ENCODE measurements around the gene TCERG1L.

TCERG1L gene

GRCh38 chr10:131205556-131205955, 106.0 kb downstream of the TCERG1L start:
- H3K9me3 ChIP-seq (replicated peaks in 1 of 11): peaks cover 0 to 6% (median 0%) of the 10 kb centered on the region in 11 experiments; a peak in 3 of 22 replicates
- peaks cover 30 to 98% (median 92%) of the 10 kb centered on the region in 10 experiments for H3K4me1 ChIP-seq
- no peak overlapping the region for H3K9ac ChIP-seq
- peak overlapping the region in 4 of 11 experiments; percentile 3 to 91 (median 60); a peak in 5 of 22 replicates for H3K27ac ChIP-seq
- H3K36me3 ChIP-seq: peaks cover 0 to 28% (median 0%) of the 10 kb centered on the region in 11 experiments; a peak in 4 of 22 replicates
- TF ChIP-seq Cebpa-rat (IDR thresholded peaks at IDR 0.05): no peak
- H3K4me2 ChIP-seq: peak overlapping the region in 8 of 11 experiments; percentile 28 to 94 (median 84); a peak in 15 of 22 replicates
- H3K27me3 ChIP-seq: peaks cover 0 to 33% (median 0%) of the 10 kb centered on the region in 11 experiments; a peak in 9 of 22 replicates
- no peaks in the 10 kb centered on the region for H4K20me1 ChIP-seq
- H3K4me3 ChIP-seq: no peak overlapping the region

DNA sequence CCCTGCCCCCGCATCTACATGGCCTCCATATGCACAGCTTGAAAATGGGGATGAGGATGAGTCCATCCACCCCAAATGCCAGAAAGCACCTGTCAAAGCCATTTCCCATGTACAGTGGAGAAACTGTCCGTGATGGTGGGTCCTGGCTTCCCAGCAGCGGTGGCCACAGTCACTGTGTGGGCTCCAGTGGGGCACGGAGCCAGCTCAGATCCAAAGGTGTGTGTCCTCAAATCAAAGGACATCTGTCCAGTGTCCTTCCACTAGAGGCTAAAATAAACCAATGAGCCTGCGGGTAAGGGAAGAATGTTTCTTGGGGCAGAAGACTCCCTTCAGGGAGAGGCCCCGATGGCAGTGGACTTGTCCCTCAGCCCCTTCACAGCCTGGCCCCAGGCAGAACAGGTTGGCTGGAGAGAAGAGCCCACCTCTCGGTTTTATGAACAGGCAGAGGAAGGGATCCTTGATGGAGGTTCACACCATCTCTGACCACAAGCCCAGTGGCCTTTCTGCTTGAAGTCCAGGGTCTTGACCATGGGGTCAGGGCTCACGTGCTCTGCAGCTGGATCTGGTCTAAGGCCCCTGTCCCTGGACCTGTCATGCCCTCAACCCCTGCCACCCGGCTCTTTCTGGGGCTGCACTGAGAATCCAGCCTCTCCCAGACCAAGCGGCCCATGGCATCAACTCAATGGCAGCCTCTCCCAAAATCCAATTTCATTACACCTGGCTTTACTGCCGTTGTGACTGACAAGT, 106.9 kb downstream of the TCERG1L start:
- Histone ChIP-seq H3K36me3 (peaks cover 0 to 28% (median 0%) of the 10 kb centered on the region in 11 experiments; a peak in 4 of 22 replicates), H3K27me3 (peaks cover 0 to 40% (median 0%) of the 10 kb centered on the region in 11 experiments; a peak in 9 of 22 replicates), H4K20me1 (no peaks in the 10 kb centered on the region), H3K4me2 (peak overlapping the region in 8 of 11 experiments; percentile 76 to 94 (median 84); a peak in 17 of 22 replicates), H3K9me3 (replicated peaks in 1 of 11) (peaks cover 0 to 6% (median 0%) of the 10 kb centered on the region in 11 experiments; a peak in 3 of 22 replicates), H3K4me1 (peaks cover 30 to 99% (median 95%) of the 10 kb centered on the region in 10 experiments), H3K4me3 (no peak overlapping the region; a peak in 1 of 20 replicates), H3K9ac (peak overlapping the region in 1 of 11 experiments; percentile 73; a peak in 2 of 22 replicates), H3K27ac (peak overlapping the region in 6 of 11 experiments; percentile 74 to 91 (median 78); a peak in 12 of 22 replicates)
- no peak for TF ChIP-seq Cebpa-rat (IDR thresholded peaks at IDR 0.05)

DNA sequence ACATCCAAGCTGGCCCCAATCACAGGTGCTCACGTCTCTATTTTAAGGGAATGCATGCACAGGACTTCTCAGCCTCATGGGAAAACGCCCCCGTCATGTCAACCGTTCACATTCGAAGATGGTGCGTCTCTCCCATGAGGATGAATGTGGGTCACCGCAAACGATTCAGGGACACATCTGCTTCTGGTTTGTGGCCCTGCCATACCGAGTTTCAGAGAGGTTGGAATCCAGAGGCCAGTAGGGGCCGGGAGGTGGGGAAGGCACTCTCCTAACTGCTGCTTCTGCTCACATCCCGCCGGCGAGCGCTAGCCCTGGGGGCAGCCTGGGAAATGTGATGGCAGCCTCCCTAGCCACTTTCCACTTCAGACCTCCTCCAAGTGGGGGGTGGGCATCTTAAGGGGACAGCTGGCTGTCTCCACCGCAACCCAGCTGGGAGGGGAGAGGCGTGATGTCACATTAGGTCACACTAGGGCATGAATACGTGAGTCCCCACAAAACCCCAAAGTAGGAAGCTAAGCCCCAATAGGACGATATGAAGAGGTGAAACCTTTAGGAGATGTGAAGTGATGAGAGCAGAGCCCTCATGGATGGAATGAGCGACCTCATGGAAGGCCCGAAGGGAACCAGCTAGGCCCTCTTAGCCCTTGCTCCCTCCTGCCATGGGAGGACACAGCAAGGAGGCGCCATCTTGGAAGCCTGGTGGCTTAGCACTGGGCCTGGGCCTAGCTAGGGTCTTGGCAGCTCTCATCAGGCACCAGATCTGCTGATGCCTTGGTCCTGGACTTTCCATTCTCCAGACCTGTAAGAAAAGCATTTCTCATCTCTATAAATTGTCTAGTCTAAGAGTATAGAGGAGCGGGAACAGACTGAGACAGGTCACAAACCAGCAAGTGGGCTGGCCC, 107.8 kb downstream of the TCERG1L start:
- TF ChIP-seq Cebpa-rat (IDR thresholded peaks at IDR 0.05): no peak
- peak overlapping the region in 7 of 11 experiments; percentile 16 to 74 (median 69); a peak in 13 of 22 replicates for H3K9ac ChIP-seq
- H3K4me3 ChIP-seq: peak overlapping the region in 4 of 10 experiments; percentile 4 to 29 (median 15); a peak in 3 of 20 replicates

GRCh38 chr10:131202990-131203389, 108.5 kb downstream of the TCERG1L start:
- peaks cover 0 to 28% (median 0%) of the 10 kb centered on the region in 11 experiments; a peak in 4 of 22 replicates for H3K36me3 ChIP-seq

More for the DNA sequence above, 107.8 kb downstream of the TCERG1L start:
- peaks cover 0 to 6% (median 0%) of the 10 kb centered on the region in 11 experiments; a peak in 3 of 22 replicates for H3K9me3 ChIP-seq (replicated peaks in 1 of 11)
- H3K27ac ChIP-seq: peak overlapping the region in 8 of 11 experiments; percentile 28 to 91 (median 76); a peak in 16 of 22 replicates
- no peaks in the 10 kb centered on the region for H4K20me1 ChIP-seq
- H3K36me3 ChIP-seq: peaks cover 0 to 28% (median 0%) of the 10 kb centered on the region in 11 experiments; a peak in 4 of 22 replicates
- H3K27me3 ChIP-seq: peaks cover 0 to 41% (median 0%) of the 10 kb centered on the region in 11 experiments; a peak in 9 of 22 replicates
- H3K4me1 ChIP-seq: peaks cover 30 to 100% (median 98%) of the 10 kb centered on the region in 10 experiments
- peak overlapping the region; percentile 35 to 94 (median 82) for H3K4me2 ChIP-seq

GRCh38 chr10:131201741-131202515, 109.6 kb downstream of the TCERG1L start:
- peaks cover 0 to 6% (median 0%) of the 10 kb centered on the region in 11 experiments; a peak in 3 of 22 replicates for H3K9me3 ChIP-seq (replicated peaks in 1 of 11)
- peak overlapping the region; percentile 41 to 94 (median 82) for H3K4me2 ChIP-seq
- H3K4me1 ChIP-seq: peaks cover 22 to 100% (median 92%) of the 10 kb centered on the region in 10 experiments
- peak overlapping the region in 3 of 10 experiments; percentile 16 to 31 (median 23); a peak in 2 of 20 replicates for H3K4me3 ChIP-seq
- H3K27ac ChIP-seq: peak overlapping the region in 6 of 11 experiments; percentile 74 to 91 (median 78); a peak in 12 of 22 replicates
- H3K9ac ChIP-seq: peak overlapping the region in 5 of 11 experiments; percentile 48 to 74 (median 65); a peak in 9 of 22 replicates
- H3K27me3 ChIP-seq: peaks cover 0 to 41% (median 0%) of the 10 kb centered on the region in 11 experiments; a peak in 9 of 22 replicates
- no peaks in the 10 kb centered on the region for H4K20me1 ChIP-seq
- peaks cover 0 to 28% (median 0%) of the 10 kb centered on the region in 11 experiments; a peak in 4 of 22 replicates for H3K36me3 ChIP-seq
- TF ChIP-seq Cebpa-rat (IDR thresholded peaks at IDR 0.05): no peak

More at GRCh38 chr10:131202990-131203389, 108.5 kb downstream of the TCERG1L start:
- Histone ChIP-seq H3K4me2 (peak overlapping the region; percentile 35 to 94 (median 82)), H3K27me3 (peaks cover 0 to 41% (median 0%) of the 10 kb centered on the region in 11 experiments; a peak in 9 of 22 replicates), H3K9ac (peak overlapping the region in 7 of 11 experiments; percentile 16 to 74 (median 49); a peak in 14 of 22 replicates), H3K4me1 (peaks cover 27 to 100% (median 98%) of the 10 kb centered on the region in 10 experiments), H3K9me3 (replicated peaks in 1 of 11) (peaks cover 0 to 6% (median 0%) of the 10 kb centered on the region in 11 experiments; a peak in 3 of 22 replicates), H3K4me3 (peak overlapping the region in 5 of 10 experiments; percentile 4 to 29 (median 16); a peak in 4 of 20 replicates), H3K27ac (peak overlapping the region in 8 of 11 experiments; percentile 13 to 91 (median 76); a peak in 15 of 22 replicates), H4K20me1 (no peaks in the 10 kb centered on the region)
- TF ChIP-seq Cebpa-rat (IDR thresholded peaks at IDR 0.05): no peak

DNA sequence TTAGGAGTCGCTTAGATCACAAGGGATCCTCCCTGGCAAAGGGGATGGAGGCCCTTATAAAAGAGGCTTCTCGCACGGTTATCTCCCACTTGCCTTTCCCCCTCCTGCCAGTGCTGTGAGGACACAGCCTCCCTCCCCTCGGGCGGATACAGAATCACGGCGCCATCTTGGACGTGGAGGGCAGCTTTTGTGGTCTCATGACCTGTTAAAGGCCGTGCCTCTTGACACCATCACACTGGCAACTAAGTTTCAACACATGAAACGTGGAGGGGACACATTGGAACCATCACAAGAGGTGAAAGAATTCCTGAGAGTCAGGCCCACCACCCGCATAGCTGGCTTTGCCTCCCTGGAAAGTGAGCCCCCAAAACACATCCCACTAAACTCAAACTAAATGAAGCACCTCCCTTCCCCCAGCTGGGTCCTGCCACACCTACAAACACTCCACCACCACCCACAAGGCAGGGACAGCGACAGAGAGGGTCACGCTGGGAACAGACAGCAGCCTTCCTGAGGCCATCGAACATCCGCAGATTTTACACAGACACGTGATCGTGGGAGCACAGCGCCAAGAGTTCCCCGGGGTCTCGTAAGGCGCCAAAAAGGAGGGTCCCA, 110.6 kb downstream of the TCERG1L start:
- Histone ChIP-seq H3K27me3 (peaks cover 0 to 41% (median 0%) of the 10 kb centered on the region in 11 experiments; a peak in 9 of 22 replicates), H3K27ac (peak overlapping the region in 4 of 11 experiments; percentile 77 to 91 (median 84); a peak in 9 of 22 replicates), H3K4me1 (peaks cover 22 to 100% (median 88%) of the 10 kb centered on the region in 10 experiments), H3K4me3 (peak overlapping the region in 1 of 10 experiments; percentile 14; a peak in 1 of 20 replicates), H4K20me1 (no peaks in the 10 kb centered on the region), H3K4me2 (peak overlapping the region in 8 of 11 experiments; percentile 76 to 94 (median 84); a peak in 13 of 22 replicates), H3K36me3 (peaks cover 0 to 23% (median 0%) of the 10 kb centered on the region in 11 experiments; a peak in 2 of 22 replicates), H3K9ac (peak overlapping the region in 2 of 11 experiments; percentile 73 to 74; a peak in 1 of 22 replicates), H3K9me3 (replicated peaks in 1 of 11) (peaks cover 0 to 6% (median 0%) of the 10 kb centered on the region in 11 experiments; a peak in 3 of 22 replicates)
- TF ChIP-seq Cebpa-rat (IDR thresholded peaks at IDR 0.05): no peak

All from BLaER1 treated with 17β-estradiol and CSF1 and Interleukin-3, amounts not matched to agents 10 nM and 100 nM (cell line).